Heart left ventricle (tissue), 13 donors: Measurements from ENCODE around the gene UBE2H.

Experiments used
- CTCF ChIP-seq, 12 donors: fragments of 200-600 bp; sonication (generic) in 4 of 12; IDR thresholded peaks; one replicate each; pipeline versions ENCODE4 v1.5.0 to v1.8.0; 2018 to 2022; ENCODE audit warnings: antibody characterized with exemption in 12 of 12, mild to moderate bottlenecking in 5 of 12
- POLR2A ChIP-seq, 2 donors: fragments of 450-650 bp; IDR thresholded peaks; one replicate each; pipeline ENCODE4 v1.6.1; 2017; ENCODE audit warnings: antibody characterized with exemption in 2 of 2, mild to moderate bottlenecking in 2 of 2, moderate library complexity in 2 of 2
- donor health status: ischemic (EF 13 %, LVEDD 7.1; RV severe dilation, severe dysfunction).
- donor health status: DM: no; HTN: yes; CAD: no.
- donor health status: DM: no; HTN: no; CAD: no.
- donor health status: ischemic (EF 25% LVEDD 6.9; RV normal size, moderate dysfunction).
- donor health status: ischemic (EF 25% LVEDD 5.7; RV mildly dilated, moderate dysfunction).
- donor health status: ischemic (EF 35%, LVEDD 5.7; RV mildly dilated, moderate dysfunction).
- donor health status: nonischemic (EF 11% LVEDD 7.7; RV severe dilation, severe dysfunction).
- donor health status: DM: yes; HTN: yes; CAD: no.
- donor health status: PGD.
- donor health status: ischemic (EF 29% LVEDD 5.4; RV normal size, mild dysfunction).
- donor health status: nonischemic (EF 23%, LVEDD 6.1; RV moderate dilation, normal function).

- TF ChIP-seq CTCF (IDR thresholded peaks at IDR 0.05) = no peak
- TF ChIP-seq POLR2A (IDR thresholded peaks at IDR 0.05) = no peak
Measured at GRCh38 chr7:129886167-129886817, 66.5 kb downstream of the UBE2H start.
